WTC11 (cell line): Measurements from ENCODE around the gene CEP20. TPM values are rescaled to one million over a fixed set of nuclear protein-coding genes. Genes with fewer than 3 reads are reported as not detected.

Source experiments
- ATAC-seq: fragments of 200-7000 bp; cut with Tn5 transposase; 2 replicates; pipeline ENCODE4 v1.10.0; 2021; ENCODE audit warnings: mild to moderate bottlenecking, moderate library complexity
- CTCF ChIA-PET: fragments of 300-600 bp; sonication (Branson Sonifier 250); formaldehyde crosslinking; loops from one replicate; lab custom pipeline; 2021; ENCODE audit warnings: antibody characterized with exemption; lab: Charles Lee
- POLR2A ChIA-PET: fragments of 350-600 bp; sonication (Branson Sonifier 250); formaldehyde crosslinking; loops from one replicate; lab custom pipeline; 2021; ENCODE audit warnings: antibody characterized with exemption; lab: Charles Lee
- DNase-seq: peaks from one replicate; pipeline ENCODE4 v3.0.0; 2021; ENCODE audit warnings: low spot score
- H3K27ac Mint-ChIP-seq: 2 replicates; pipeline ENCODE4 v1.8.0; 2021; ENCODE audit warnings: mixed read lengths
- H3K27me3 Mint-ChIP-seq: 2 replicates; pipeline ENCODE4 v1.8.0; 2021; ENCODE audit warnings: low read depth, mild to moderate bottlenecking, moderate library complexity, mixed read lengths
- H3K36me3 Mint-ChIP-seq: 2 replicates; pipeline ENCODE4 v1.8.0; 2021; ENCODE audit warnings: mixed read lengths
- H3K4me1 Mint-ChIP-seq: 2 replicates; pipeline ENCODE4 v1.8.0; 2022; ENCODE audit warnings: mixed read lengths
- H3K4me3 Mint-ChIP-seq: 2 replicates; pipeline ENCODE4 v1.8.0; 2021; ENCODE audit warnings: mild to moderate bottlenecking, moderate library complexity, mixed read lengths
- H3K9me3 Mint-ChIP-seq: 2 replicates; pipeline ENCODE4 v1.8.0; 2021; ENCODE audit warnings: mixed read lengths
- ATF1 ChIP-seq: sonication (generic); formaldehyde crosslinking; IDR thresholded peaks from 2 replicates; pipeline ENCODE4 v1.8.1; 2023; ENCODE audit warnings: mild to moderate bottlenecking, moderate library complexity, missing genetic modification reagents
- GABPB1 ChIP-seq: sonication (generic); formaldehyde crosslinking; IDR thresholded peaks from 2 replicates; pipeline ENCODE4 v1.8.1; 2023; ENCODE audit warnings: mild to moderate bottlenecking, missing genetic modification reagents
- GRHL2 ChIP-seq: fragments of 250-450 bp; sonication (Bioruptor Pico); IDR thresholded peaks from 2 replicates; pipeline ENCODE4 v1.8.0; 2022; ENCODE audit warnings: mild to moderate bottlenecking, moderate library complexity; ENCODE audit not compliant: insufficient replicate concordance, severe bottlenecking
- HMGA2 ChIP-seq: fragments of 250-450 bp; sonication (Bioruptor Pico); IDR thresholded peaks from 2 replicates; pipeline ENCODE4 v1.4.0; 2021; ENCODE audit warnings: mild to moderate bottlenecking, moderate library complexity
- MYBL2 ChIP-seq: sonication (generic); formaldehyde crosslinking; IDR thresholded peaks from 2 replicates; pipeline ENCODE4 v1.8.1; 2023; ENCODE audit warnings: mild to moderate bottlenecking, moderate library complexity, missing genetic modification reagents
- NFATC4 ChIP-seq: fragments of 250-450 bp; sonication (Bioruptor Pico); IDR thresholded peaks from 2 replicates; pipeline ENCODE4 v1.9.0; 2021; ENCODE audit warnings: mild to moderate bottlenecking
- NFE2L1 ChIP-seq: sonication (generic); formaldehyde crosslinking; IDR thresholded peaks from 2 replicates; pipeline ENCODE4 v1.8.1; 2023; ENCODE audit warnings: missing genetic modification reagents
- SMAD3 ChIP-seq: sonication (generic); formaldehyde crosslinking; IDR thresholded peaks from 2 replicates; pipeline ENCODE4 v1.8.0; 2022; ENCODE audit warnings: missing genetic modification reagents, mild to moderate bottlenecking, borderline replicate concordance
- TEAD4 ChIP-seq: sonication (generic); formaldehyde crosslinking; IDR thresholded peaks from 2 replicates; pipeline ENCODE4 v1.8.0; 2022; ENCODE audit warnings: mild to moderate bottlenecking, missing genetic modification reagents
- ZBTB21 ChIP-seq: sonication (generic); formaldehyde crosslinking; IDR thresholded peaks from 2 replicates; pipeline ENCODE4 v1.8.1; 2023; ENCODE audit warnings: mild to moderate bottlenecking, missing genetic modification reagents, borderline replicate concordance
- ZNF121 ChIP-seq: sonication (generic); formaldehyde crosslinking; IDR thresholded peaks from 2 replicates; pipeline ENCODE4 v1.8.0; 2023; ENCODE audit warnings: missing genetic modification reagents
- ZNF232 ChIP-seq: sonication (generic); formaldehyde crosslinking; IDR thresholded peaks from 2 replicates; pipeline ENCODE4 v1.8.0; 2022; ENCODE audit warnings: mild to moderate bottlenecking, missing genetic modification reagents
- ZNF263 ChIP-seq: sonication (generic); formaldehyde crosslinking; IDR thresholded peaks from 2 replicates; pipeline ENCODE4 v1.8.1; 2022; ENCODE audit warnings: low read depth, mild to moderate bottlenecking, moderate library complexity, missing genetic modification reagents
- ZNF317 ChIP-seq: sonication (generic); formaldehyde crosslinking; IDR thresholded peaks from 2 replicates; pipeline ENCODE4 v1.8.1; 2023; ENCODE audit warnings: low read depth, mild to moderate bottlenecking, moderate library complexity, missing genetic modification reagents, borderline replicate concordance
- ZNF416 ChIP-seq: fragments of 250-450 bp; sonication (Bioruptor Pico); IDR thresholded peaks from 2 replicates; pipeline ENCODE4 v1.9.0; 2021; ENCODE audit warnings: mild to moderate bottlenecking, inconsistent platforms
- ZNF671 ChIP-seq: fragments of 250-450 bp; sonication (Bioruptor Pico); IDR thresholded peaks from 2 replicates; pipeline ENCODE4 v1.8.0; 2021; ENCODE audit warnings: mild to moderate bottlenecking
- total RNA-seq: library from RNA; stranded (reverse); gene quantifications from 3 replicates; pipeline ENCODE4 v1.2.3, GENCODE V29; 2021
- TF ChIP-seq, protein P1 (sequence below): sonication (generic); formaldehyde crosslinking; conservative IDR thresholded peaks from 2 replicates; pipeline ENCODE4 v1.8.1; 2023; ENCODE audit warnings: mild to moderate bottlenecking, low read depth, missing genetic modification reagents, moderate library complexity
- TF ChIP-seq, protein P2 (sequence below): sonication (generic); formaldehyde crosslinking; IDR thresholded peaks from 2 replicates; pipeline ENCODE4 v1.8.1; 2023; ENCODE audit warnings: mild to moderate bottlenecking, missing genetic modification reagents, borderline replicate concordance
- TF ChIP-seq, protein P3 (sequence below): sonication (generic); formaldehyde crosslinking; IDR thresholded peaks from 2 replicates; pipeline ENCODE4 v1.8.1; 2022; ENCODE audit warnings: mild to moderate bottlenecking, moderate library complexity, missing genetic modification reagents
- TF ChIP-seq, protein P4 (sequence below): fragments of 250-450 bp; sonication (Bioruptor Pico); IDR thresholded peaks from 2 replicates; pipeline ENCODE4 v1.9.0; 2021; ENCODE audit warnings: mild to moderate bottlenecking

CEP20 gene
- total RNA-seq, 1 experiment from 2014 or later = 39.1 TPM

DNA sequence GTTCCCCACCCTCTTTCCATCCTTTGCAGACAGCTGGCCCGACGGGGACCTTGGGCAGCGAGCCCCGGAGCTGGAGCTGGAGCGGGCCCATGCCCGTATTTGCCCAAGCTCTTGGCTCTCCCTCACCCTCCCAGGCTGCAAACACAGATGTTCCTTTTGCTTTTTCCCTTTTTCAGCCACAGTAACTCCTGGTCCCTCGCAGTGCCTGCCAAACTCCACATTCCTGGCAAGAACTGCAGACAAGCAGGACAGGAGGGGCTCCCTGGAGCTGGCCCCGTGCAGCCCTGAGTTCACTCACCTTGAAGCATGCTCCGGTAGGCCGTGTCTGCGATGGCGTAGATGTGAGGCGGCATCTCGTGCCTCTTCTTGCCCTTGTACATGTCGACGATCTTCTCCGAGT is 65.4 kb downstream of the CEP20 start:
- Mint-ChIP-seq H3K9me3 (peaks cover 14% of the 10 kb centered on the region), H3K4me3 (no peak overlapping the region), H3K36me3 (no peaks in the 10 kb centered on the region), H3K4me1 (no peaks in the 10 kb centered on the region)
- ChIA-PET CTCF (interaction anchor here (0.9 to 3.8 kb wide), 6 partner anchors 19 to 57 kb away, joined by 3 to 87 read pairs (median 8); partner anchors contain the start of gene MYH11), POLR2A (interaction anchor here (0.6 kb wide), 1 partner anchor 102 kb away, joined by 3 read pairs; no protein-coding TSS in a partner anchor)
- ATAC-seq = no peak
- no peak for TF ChIP-seq GRHL2
- TF ChIP-seq ZNF263 = no peak
- no peak for TF ChIP-seq HMGA2 (CRISPR knock-in tag)
- no peak for TF ChIP-seq SMAD3
- TF ChIP-seq, protein P1, sequence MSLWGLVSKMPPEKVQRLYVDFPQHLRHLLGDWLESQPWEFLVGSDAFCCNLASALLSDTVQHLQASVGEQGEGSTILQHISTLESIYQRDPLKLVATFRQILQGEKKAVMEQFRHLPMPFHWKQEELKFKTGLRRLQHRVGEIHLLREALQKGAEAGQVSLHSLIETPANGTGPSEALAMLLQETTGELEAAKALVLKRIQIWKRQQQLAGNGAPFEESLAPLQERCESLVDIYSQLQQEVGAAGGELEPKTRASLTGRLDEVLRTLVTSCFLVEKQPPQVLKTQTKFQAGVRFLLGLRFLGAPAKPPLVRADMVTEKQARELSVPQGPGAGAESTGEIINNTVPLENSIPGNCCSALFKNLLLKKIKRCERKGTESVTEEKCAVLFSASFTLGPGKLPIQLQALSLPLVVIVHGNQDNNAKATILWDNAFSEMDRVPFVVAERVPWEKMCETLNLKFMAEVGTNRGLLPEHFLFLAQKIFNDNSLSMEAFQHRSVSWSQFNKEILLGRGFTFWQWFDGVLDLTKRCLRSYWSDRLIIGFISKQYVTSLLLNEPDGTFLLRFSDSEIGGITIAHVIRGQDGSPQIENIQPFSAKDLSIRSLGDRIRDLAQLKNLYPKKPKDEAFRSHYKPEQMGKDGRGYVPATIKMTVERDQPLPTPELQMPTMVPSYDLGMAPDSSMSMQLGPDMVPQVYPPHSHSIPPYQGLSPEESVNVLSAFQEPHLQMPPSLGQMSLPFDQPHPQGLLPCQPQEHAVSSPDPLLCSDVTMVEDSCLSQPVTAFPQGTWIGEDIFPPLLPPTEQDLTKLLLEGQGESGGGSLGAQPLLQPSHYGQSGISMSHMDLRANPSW (CRISPR knock-in tag) = no peak
- no peak for TF ChIP-seq ZNF671
- TF ChIP-seq MYBL2 (CRISPR knock-in tag) = no peak
- TF ChIP-seq ZNF232 (CRISPR knock-in tag) = no peak
- TF ChIP-seq, protein P2, sequence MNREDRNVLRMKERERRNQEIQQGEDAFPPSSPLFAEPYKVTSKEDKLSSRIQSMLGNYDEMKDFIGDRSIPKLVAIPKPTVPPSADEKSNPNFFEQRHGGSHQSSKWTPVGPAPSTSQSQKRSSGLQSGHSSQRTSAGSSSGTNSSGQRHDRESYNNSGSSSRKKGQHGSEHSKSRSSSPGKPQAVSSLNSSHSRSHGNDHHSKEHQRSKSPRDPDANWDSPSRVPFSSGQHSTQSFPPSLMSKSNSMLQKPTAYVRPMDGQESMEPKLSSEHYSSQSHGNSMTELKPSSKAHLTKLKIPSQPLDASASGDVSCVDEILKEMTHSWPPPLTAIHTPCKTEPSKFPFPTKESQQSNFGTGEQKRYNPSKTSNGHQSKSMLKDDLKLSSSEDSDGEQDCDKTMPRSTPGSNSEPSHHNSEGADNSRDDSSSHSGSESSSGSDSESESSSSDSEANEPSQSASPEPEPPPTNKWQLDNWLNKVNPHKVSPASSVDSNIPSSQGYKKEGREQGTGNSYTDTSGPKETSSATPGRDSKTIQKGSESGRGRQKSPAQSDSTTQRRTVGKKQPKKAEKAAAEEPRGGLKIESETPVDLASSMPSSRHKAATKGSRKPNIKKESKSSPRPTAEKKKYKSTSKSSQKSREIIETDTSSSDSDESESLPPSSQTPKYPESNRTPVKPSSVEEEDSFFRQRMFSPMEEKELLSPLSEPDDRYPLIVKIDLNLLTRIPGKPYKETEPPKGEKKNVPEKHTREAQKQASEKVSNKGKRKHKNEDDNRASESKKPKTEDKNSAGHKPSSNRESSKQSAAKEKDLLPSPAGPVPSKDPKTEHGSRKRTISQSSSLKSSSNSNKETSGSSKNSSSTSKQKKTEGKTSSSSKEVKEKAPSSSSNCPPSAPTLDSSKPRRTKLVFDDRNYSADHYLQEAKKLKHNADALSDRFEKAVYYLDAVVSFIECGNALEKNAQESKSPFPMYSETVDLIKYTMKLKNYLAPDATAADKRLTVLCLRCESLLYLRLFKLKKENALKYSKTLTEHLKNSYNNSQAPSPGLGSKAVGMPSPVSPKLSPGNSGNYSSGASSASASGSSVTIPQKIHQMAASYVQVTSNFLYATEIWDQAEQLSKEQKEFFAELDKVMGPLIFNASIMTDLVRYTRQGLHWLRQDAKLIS (CRISPR knock-in tag) = no peak
- TF ChIP-seq, all 79 proteins: peak for 0
- no peak for DNase-seq
- no peak overlapping the region for H3K27ac Mint-ChIP-seq
- no peaks in the 10 kb centered on the region; the same call in none of the 2 replicates for H3K27me3 Mint-ChIP-seq

DNA sequence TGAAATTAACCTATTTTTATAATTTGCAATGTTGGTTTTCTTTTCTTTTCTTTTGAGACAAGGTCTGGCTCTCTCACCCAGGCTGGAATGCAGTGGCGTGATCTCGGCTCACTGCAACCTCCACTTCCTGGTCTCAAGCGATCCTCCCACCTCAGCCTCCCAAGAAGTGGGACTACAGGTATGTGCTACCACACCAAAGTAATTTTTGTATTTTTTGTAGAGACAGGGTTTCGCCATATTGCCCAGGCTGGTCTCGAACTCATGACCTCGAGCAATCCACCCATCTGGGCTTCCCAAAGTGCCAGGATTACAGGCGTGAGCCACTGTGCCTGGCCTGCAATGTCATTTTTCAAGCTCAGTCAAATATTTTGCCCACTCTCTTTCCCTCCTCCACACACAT is 67.6 kb downstream of the CEP20 start:
- Mint-ChIP-seq H3K4me1 (no peaks in the 10 kb centered on the region), H3K4me3 (no peak overlapping the region), H3K9me3 (peaks cover 29% of the 10 kb centered on the region), H3K27ac (no peak overlapping the region), H3K36me3 (peaks cover 4% of the 10 kb centered on the region), H3K27me3 (peaks cover 13% of the 10 kb centered on the region)
- POLR2A ChIA-PET = no interaction called here
- no peak for ATAC-seq
- no peak for TF ChIP-seq ZBTB21
- TF ChIP-seq ZNF317 (CRISPR knock-in tag) = no peak
- TF ChIP-seq, protein P3, sequence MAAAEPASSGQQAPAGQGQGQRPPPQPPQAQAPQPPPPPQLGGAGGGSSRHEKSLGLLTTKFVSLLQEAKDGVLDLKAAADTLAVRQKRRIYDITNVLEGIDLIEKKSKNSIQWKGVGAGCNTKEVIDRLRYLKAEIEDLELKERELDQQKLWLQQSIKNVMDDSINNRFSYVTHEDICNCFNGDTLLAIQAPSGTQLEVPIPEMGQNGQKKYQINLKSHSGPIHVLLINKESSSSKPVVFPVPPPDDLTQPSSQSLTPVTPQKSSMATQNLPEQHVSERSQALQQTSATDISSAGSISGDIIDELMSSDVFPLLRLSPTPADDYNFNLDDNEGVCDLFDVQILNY (CRISPR knock-in tag) = no peak
- TF ChIP-seq ZNF121 (CRISPR knock-in tag) = no peak
- TF ChIP-seq NFATC4 (CRISPR knock-in tag) = no peak
- TF ChIP-seq, protein P4, sequence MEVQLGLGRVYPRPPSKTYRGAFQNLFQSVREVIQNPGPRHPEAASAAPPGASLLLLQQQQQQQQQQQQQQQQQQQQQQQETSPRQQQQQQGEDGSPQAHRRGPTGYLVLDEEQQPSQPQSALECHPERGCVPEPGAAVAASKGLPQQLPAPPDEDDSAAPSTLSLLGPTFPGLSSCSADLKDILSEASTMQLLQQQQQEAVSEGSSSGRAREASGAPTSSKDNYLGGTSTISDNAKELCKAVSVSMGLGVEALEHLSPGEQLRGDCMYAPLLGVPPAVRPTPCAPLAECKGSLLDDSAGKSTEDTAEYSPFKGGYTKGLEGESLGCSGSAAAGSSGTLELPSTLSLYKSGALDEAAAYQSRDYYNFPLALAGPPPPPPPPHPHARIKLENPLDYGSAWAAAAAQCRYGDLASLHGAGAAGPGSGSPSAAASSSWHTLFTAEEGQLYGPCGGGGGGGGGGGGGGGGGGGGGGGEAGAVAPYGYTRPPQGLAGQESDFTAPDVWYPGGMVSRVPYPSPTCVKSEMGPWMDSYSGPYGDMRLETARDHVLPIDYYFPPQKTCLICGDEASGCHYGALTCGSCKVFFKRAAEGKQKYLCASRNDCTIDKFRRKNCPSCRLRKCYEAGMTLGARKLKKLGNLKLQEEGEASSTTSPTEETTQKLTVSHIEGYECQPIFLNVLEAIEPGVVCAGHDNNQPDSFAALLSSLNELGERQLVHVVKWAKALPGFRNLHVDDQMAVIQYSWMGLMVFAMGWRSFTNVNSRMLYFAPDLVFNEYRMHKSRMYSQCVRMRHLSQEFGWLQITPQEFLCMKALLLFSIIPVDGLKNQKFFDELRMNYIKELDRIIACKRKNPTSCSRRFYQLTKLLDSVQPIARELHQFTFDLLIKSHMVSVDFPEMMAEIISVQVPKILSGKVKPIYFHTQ (CRISPR knock-in tag) = no peak
- TF ChIP-seq, protein P1 (CRISPR knock-in tag) = no peak
- no peak for TF ChIP-seq TEAD4
- TF ChIP-seq GABPB1 (CRISPR knock-in tag) = no peak
- TF ChIP-seq ATF1 (CRISPR knock-in tag) = no peak
- TF ChIP-seq NFE2L1 (CRISPR knock-in tag) = no peak
- no peak for TF ChIP-seq ZNF416 (CRISPR knock-in tag)
- CTCF ChIA-PET = interaction anchor here (0.9 to 3.8 kb wide), 9 partner anchors 7 to 136 kb away, joined by 3 to 87 read pairs (median 7); no protein-coding TSS in a partner anchor
- no peak for DNase-seq
